Tibial nerve (tissue), 3 donors: Measurements from ENCODE around the gene GPR37L1.

Source experiments
- CTCF ChIP-seq, 5 experiments: fragments of 200-600 bp in 3 of 5; fragments of 450-650 bp in 2 of 5; sonication (generic) in 3 of 5; IDR thresholded peaks; one replicate each; pipeline ENCODE4 v1.5.1; 2016 to 2019; ENCODE audit warnings: antibody characterized with exemption in 5 of 5, mild to moderate bottlenecking in 3 of 5, moderate library complexity in 2 of 5
- POLR2A ChIP-seq, 2 donors: fragments of 450-650 bp; IDR thresholded peaks; one replicate each; pipeline ENCODE4 v1.6.1; 2017; ENCODE audit warnings: antibody characterized with exemption in 2 of 2, mild to moderate bottlenecking in 2 of 2, moderate library complexity in 2 of 2

GRCh38 chr1:202135221-202135721, 12.6 kb downstream of the GPR37L1 start:
- TF ChIP-seq CTCF (IDR thresholded peaks at IDR 0.05) (peak; percentile 76 to 93 (median 88)), POLR2A (IDR thresholded peaks at IDR 0.05) (no peak)
